ENCODE measurements around the gene LCA5L. TPM values are rescaled to one million over a fixed set of nuclear protein-coding genes. Genes with fewer than 3 reads are reported as not detected.

The LCA5L gene
- total and polyA plus RNA-seq, 2 experiments from 2014 or later = 0.69 to 1.4 TPM

DNA sequence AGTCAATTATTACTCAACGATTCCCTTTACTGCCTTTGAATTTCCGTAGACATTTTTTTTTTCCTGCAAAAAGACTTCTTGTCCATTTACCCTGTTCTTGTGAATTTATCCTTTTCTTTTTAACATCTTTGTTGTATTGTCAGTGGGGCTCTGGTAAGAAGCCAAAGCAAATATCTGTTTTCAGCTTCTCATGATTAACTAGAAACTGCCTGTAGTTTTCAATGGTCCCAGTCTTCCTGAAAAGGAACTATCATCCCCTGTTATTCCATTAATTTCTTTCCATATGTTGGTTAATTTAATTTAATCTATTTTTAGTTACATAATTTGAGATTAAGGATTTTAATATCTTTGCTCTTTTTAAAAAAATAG is 34.2 kb upstream of the LCA5L start:
- H3K36me3 Mint-ChIP-seq (ENCODE audit: low read depth) = no peaks in the 10 kb centered on the region; the same call in 2 of the 3 replicates
- Histone ChIP-seq H3K79me2 (replicated peaks; ENCODE audit: insufficient read depth) (no peaks in the 10 kb centered on the region), H3K4me2 (no peak overlapping the region), H3K4me3 (no peak overlapping the region), H2AFZ (no peak overlapping the region), H3K36me3 (ENCODE audit: insufficient read depth) (no peaks in the 10 kb centered on the region), H4K20me1 (replicated peaks; ENCODE audit: insufficient read depth) (no peaks in the 10 kb centered on the region), H3K4me1 (ENCODE audit: insufficient read depth) (no peaks in the 10 kb centered on the region; the same call in 1 of the 2 replicates), H3K27ac (ENCODE audit: low read depth) (no peak overlapping the region), H3K9me2 (ENCODE audit: insufficient read depth) (peaks cover 8% of the 10 kb centered on the region), H3F3A (replicated peaks; ENCODE audit: low read depth) (no peaks in the 10 kb centered on the region), H3K27me3 (ENCODE audit: insufficient read depth) (no peaks in the 10 kb centered on the region)
- no peaks in the 10 kb centered on the region for H3K9me3 Mint-ChIP-seq
- no peak overlapping the region for H3K4me3 Mint-ChIP-seq
- TF ChIP-seq, protein P1, sequence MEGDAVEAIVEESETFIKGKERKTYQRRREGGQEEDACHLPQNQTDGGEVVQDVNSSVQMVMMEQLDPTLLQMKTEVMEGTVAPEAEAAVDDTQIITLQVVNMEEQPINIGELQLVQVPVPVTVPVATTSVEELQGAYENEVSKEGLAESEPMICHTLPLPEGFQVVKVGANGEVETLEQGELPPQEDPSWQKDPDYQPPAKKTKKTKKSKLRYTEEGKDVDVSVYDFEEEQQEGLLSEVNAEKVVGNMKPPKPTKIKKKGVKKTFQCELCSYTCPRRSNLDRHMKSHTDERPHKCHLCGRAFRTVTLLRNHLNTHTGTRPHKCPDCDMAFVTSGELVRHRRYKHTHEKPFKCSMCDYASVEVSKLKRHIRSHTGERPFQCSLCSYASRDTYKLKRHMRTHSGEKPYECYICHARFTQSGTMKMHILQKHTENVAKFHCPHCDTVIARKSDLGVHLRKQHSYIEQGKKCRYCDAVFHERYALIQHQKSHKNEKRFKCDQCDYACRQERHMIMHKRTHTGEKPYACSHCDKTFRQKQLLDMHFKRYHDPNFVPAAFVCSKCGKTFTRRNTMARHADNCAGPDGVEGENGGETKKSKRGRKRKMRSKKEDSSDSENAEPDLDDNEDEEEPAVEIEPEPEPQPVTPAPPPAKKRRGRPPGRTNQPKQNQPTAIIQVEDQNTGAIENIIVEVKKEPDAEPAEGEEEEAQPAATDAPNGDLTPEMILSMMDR (conservative IDR thresholded peaks at IDR 0.05; ENCODE audit: low read depth in 2 of 2) = no peak
- no peak for TF ChIP-seq REST (IDR thresholded peaks at IDR 0.05; ENCODE audit: unreplicated experiment)
- no peak for TF ChIP-seq CREB1 (CRISPR knock-in tag; IDR thresholded peaks at IDR 0.05; ENCODE audit: low read depth)
- TF ChIP-seq EZH2phosphoT487 (IDR thresholded peaks at IDR 0.05; ENCODE audit: unreplicated experiment) = no peak
- no peak for TF ChIP-seq ZNF331 (CRISPR knock-in tag; IDR thresholded peaks at IDR 0.05; ENCODE audit: low read depth)
- TF ChIP-seq EZH2 (IDR thresholded peaks at IDR 0.05; ENCODE audit: low read depth, unreplicated experiment) = no peak
- no peak for TF ChIP-seq ZNF114 (CRISPR knock-in tag; IDR thresholded peaks at IDR 0.05)
- TF ChIP-seq, protein P2, sequence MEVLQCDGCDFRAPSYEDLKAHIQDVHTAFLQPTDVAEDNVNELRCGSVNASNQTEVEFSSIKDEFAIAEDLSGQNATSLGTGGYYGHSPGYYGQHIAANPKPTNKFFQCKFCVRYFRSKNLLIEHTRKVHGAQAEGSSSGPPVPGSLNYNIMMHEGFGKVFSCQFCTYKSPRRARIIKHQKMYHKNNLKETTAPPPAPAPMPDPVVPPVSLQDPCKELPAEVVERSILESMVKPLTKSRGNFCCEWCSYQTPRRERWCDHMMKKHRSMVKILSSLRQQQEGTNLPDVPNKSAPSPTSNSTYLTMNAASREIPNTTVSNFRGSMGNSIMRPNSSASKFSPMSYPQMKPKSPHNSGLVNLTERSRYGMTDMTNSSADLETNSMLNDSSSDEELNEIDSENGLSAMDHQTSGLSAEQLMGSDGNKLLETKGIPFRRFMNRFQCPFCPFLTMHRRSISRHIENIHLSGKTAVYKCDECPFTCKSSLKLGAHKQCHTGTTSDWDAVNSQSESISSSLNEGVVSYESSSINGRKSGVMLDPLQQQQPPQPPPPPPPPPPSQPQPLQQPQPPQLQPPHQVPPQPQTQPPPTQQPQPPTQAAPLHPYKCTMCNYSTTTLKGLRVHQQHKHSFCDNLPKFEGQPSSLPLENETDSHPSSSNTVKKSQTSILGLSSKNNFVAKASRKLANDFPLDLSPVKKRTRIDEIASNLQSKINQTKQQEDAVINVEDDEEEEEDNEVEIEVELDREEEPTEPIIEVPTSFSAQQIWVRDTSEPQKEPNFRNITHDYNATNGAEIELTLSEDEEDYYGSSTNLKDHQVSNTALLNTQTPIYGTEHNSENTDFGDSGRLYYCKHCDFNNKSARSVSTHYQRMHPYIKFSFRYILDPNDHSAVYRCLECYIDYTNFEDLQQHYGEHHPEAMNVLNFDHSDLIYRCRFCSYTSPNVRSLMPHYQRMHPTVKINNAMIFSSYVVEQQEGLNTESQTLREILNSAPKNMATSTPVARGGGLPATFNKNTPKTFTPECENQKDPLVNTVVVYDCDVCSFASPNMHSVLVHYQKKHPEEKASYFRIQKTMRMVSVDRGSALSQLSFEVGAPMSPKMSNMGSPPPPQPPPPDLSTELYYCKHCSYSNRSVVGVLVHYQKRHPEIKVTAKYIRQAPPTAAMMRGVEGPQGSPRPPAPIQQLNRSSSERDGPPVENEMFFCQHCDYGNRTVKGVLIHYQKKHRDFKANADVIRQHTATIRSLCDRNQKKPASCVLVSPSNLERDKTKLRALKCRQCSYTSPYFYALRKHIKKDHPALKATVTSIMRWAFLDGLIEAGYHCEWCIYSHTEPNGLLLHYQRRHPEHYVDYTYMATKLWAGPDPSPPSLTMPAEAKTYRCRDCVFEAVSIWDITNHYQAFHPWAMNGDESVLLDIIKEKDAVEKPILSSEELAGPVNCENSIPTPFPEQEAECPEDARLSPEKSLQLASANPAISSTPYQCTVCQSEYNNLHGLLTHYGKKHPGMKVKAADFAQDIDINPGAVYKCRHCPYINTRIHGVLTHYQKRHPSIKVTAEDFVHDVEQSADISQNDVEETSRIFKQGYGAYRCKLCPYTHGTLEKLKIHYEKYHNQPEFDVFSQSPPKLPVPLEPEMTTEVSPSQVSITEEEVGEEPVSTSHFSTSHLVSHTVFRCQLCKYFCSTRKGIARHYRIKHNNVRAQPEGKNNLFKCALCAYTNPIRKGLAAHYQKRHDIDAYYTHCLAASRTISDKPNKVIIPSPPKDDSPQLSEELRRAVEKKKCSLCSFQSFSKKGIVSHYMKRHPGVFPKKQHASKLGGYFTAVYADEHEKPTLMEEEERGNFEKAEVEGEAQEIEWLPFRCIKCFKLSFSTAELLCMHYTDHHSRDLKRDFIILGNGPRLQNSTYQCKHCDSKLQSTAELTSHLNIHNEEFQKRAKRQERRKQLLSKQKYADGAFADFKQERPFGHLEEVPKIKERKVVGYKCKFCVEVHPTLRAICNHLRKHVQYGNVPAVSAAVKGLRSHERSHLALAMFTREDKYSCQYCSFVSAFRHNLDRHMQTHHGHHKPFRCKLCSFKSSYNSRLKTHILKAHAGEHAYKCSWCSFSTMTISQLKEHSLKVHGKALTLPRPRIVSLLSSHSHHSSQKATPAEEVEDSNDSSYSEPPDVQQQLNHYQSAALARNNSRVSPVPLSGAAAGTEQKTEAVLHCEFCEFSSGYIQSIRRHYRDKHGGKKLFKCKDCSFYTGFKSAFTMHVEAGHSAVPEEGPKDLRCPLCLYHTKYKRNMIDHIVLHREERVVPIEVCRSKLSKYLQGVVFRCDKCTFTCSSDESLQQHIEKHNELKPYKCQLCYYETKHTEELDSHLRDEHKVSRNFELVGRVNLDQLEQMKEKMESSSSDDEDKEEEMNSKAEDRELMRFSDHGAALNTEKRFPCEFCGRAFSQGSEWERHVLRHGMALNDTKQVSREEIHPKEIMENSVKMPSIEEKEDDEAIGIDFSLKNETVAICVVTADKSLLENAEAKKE (CRISPR knock-in tag; IDR thresholded peaks at IDR 0.05) = no peak
- DNase-seq (ENCODE audit: low spot score) (no peak), ATAC-seq (no peak)
- H3K4me1 Mint-ChIP-seq = peaks cover 9% of the 10 kb centered on the region
- H3K27ac Mint-ChIP-seq = no peak overlapping the region
- no peaks in the 10 kb centered on the region for H3K27me3 Mint-ChIP-seq (ENCODE audit: insufficient read depth, low read depth, poor library complexity)
